Measurements from ENCODE around the gene RNASE3.
"Not testable (repeated sequence)": the region's sequence is repeated elsewhere in the genome, so short reads cannot be mapped to it uniquely, and the experiment has no call there.

The RNASE3 gene

GRCh38 chr14:20891126-20891825 lies at the start of gene RNASE3:
Gene RNASE3, plus strand, starts transcription at chr14:20891385. Its CDS starts 302 bp downstream, at chr14:20891687.
- not testable (repeated sequence) for DNase-seq (ENCODE audit: low read depth, low spot score)

- no peak for DNase-seq (ENCODE audit: low read depth, low spot score)
Measured at GRCh38 chr14:20846560-20846959, 44.6 kb upstream of the RNASE3 start.

GRCh38 chr14:20848316-20848954 lies 42.8 kb upstream of the RNASE3 start:
- DNase-seq (ENCODE audit: low read depth, low spot score) = no peak

GRCh38 chr14:20848955-20849570 lies 42.1 kb upstream of the RNASE3 start:
- DNase-seq (ENCODE audit: low read depth, low spot score) = peak; percentile 53

GRCh38 chr14:20853042-20853441 lies 38.1 kb upstream of the RNASE3 start:
- no peak for DNase-seq (ENCODE audit: low read depth, low spot score)

GRCh38 chr14:20855652-20856291 lies 35.4 kb upstream of the RNASE3 start:
- DNase-seq (ENCODE audit: low read depth, low spot score) = peak; percentile 88

- DNase-seq (ENCODE audit: low read depth, low spot score) = no peak
Measured at GRCh38 chr14:20857207-20857606, 34.0 kb upstream of the RNASE3 start.

- DNase-seq (ENCODE audit: low read depth, low spot score) = peak; percentile 74
Measured at GRCh38 chr14:20857630-20858261, 33.4 kb upstream of the RNASE3 start.

GRCh38 chr14:20866194-20866593 lies 25.0 kb upstream of the RNASE3 start:
- no peak for DNase-seq (ENCODE audit: low read depth, low spot score)

- DNase-seq (ENCODE audit: low read depth, low spot score) = peak; percentile 29
Measured at GRCh38 chr14:20866963-20867362, 24.2 kb upstream of the RNASE3 start.

GRCh38 chr14:20873370-20874177 lies 17.6 kb upstream of the RNASE3 start:
- DNase-seq (ENCODE audit: low read depth, low spot score) = peak; percentile 94

GRCh38 chr14:20877016-20877415 lies 14.2 kb upstream of the RNASE3 start:
- DNase-seq (ENCODE audit: low read depth, low spot score) = no peak

GRCh38 chr14:20878695-20879094 lies 12.5 kb upstream of the RNASE3 start:
- no peak for DNase-seq (ENCODE audit: low read depth, low spot score)

- not testable (repeated sequence) for DNase-seq (ENCODE audit: low read depth, low spot score)
Measured at GRCh38 chr14:20881229-20881628, 10.0 kb upstream of the RNASE3 start.

- not testable (repeated sequence) for DNase-seq (ENCODE audit: low read depth, low spot score)
Measured at GRCh38 chr14:20882787-20883186, 8.4 kb upstream of the RNASE3 start.

GRCh38 chr14:20888411-20888810 lies 2.8 kb upstream of the RNASE3 start:
- not testable (repeated sequence) for DNase-seq (ENCODE audit: low read depth, low spot score)

GRCh38 chr14:20895322-20895721 lies 4.1 kb downstream of the RNASE3 start:
- DNase-seq (ENCODE audit: low read depth, low spot score) = not testable (repeated sequence)

GRCh38 chr14:20904393-20905029 lies 13.3 kb downstream of the RNASE3 start:
- DNase-seq (ENCODE audit: low read depth, low spot score) = peak; percentile 76

- DNase-seq (ENCODE audit: low read depth, low spot score) = no peak
Measured at GRCh38 chr14:20905676-20906075, 14.5 kb downstream of the RNASE3 start.

GRCh38 chr14:20907214-20907613 lies 16.0 kb downstream of the RNASE3 start:
- DNase-seq (ENCODE audit: low read depth, low spot score) = no peak

Measured in ELF-1 (cell line).